NCI-H345 (cell line): ENCODE measurements around the gene HDGFL3.
"Not testable (repeated sequence)": the region's sequence is repeated elsewhere in the genome, so short reads cannot be mapped to it uniquely, and the experiment has no call there.

Experiments used
- DNase-seq: peaks from one replicate; lab custom pipeline; 2025; lab: John Stamatoyannopoulos, UW

The HDGFL3 gene

GRCh38 chr15:83100097-83100646 is 107.5 kb downstream of the HDGFL3 start:
- DNase-seq, result no peak

- DNase-seq, result no peak
Measured at GRCh38 chr15:83099290-83099689, 108.3 kb downstream of the HDGFL3 start.

DNA sequence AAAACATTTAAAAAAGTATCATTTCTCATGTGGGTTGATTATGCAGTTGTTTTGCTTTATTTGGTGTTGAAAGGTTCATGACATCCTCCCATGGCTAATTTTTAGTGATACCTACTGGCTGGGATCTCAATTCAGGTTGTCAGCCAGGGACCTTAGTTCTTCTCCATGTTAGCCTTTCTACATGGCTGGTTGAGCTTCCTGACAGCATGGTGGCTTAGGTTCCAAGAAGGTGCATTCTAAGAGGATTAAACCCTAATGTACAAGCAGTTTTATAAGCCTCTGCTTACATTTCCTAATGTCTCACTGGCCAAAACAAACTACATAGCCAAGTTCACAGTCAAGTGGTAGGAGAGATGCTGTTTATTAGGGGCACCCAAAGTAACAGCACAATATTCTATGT is 109.5 kb downstream of the HDGFL3 start:
- DNase-seq, result no peak

GRCh38 chr15:83094583-83094982 is 113.0 kb downstream of the HDGFL3 start:
- no peak for DNase-seq

GRCh38 chr15:83092309-83092976 is 115.2 kb downstream of the HDGFL3 start:
- no peak for DNase-seq

DNA sequence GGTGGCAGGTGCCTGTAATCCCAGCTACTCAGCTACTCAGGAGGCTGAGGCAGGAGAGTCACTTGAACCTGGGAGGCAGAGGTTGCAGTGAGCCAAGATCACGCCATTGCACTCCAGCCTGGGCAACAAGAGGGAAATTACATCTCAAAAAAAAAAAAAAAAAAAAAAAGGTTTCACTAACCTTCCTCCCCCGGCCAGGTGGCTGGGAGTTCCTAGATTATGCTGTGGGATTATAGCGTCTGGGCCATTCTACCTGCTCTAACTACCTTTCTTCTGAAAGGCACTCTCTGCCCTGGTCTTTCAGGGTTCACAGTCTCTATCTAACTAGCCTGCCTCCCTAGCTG is 115.7 kb downstream of the HDGFL3 start:
- not testable (repeated sequence) for DNase-seq

GRCh38 chr15:83090465-83090864 is 117.2 kb downstream of the HDGFL3 start:
- no peak for DNase-seq

DNA sequence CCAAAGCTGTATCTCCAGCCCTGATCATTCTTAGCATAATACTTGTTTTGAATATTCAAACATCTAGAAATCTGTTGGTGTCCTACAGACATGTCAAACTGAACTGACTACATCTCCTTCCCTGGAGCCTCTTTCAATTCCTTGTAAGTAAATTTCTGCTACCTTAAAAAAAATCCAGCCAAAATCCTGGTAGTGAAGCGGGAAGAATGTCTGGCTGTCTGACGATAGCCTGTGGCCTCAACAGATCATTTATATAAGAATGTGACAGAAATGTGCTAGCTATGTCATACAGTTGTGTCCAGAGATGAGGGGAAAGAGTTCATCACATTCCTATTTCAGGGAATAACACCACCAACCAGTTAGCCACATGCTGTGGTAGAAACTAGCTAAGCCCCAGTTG is 118.7 kb downstream of the HDGFL3 start:
- DNase-seq, result no peak

GRCh38 chr15:83087576-83087975 is 120.0 kb downstream of the HDGFL3 start:
- no peak for DNase-seq

- DNase-seq, result not testable (repeated sequence)
Measured at GRCh38 chr15:83085864-83086552, 121.6 kb downstream of the HDGFL3 start.

GRCh38 chr15:83085461-83085860 is 122.2 kb downstream of the HDGFL3 start:
- DNase-seq, result not testable (repeated sequence)

DNA sequence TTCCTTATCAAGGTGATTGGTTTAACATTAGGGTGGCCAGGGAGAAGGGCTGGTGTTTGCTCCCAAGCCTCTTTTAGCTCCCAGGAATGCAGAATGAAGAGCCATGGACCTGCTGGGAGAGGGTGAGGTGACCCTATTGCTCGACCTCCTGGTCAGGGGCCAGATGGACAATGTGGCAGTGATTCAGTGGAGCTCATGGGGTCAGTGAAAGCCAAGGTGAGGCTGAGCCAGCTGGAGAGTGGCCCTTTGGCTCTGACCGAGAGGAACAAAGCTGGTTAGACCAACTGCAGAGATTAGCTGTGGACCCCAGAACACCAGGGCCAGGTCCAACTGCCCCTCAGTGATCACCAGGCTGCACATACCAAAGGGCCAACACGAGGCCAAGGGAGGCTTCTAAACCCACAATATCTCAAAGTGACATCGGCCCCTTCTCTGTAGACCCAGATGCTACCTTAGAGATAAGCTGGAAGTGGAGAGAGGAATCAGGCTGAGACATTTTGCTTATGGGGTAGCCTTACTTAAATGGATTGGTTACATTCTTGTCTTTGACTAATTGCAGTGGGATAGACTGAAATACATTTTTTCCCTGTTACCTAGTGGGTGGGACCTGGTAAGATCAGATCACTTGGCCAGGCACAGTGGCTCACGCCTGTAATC is 124.8 kb downstream of the HDGFL3 start:
- no peak for DNase-seq

- DNase-seq, result no peak
Measured at GRCh38 chr15:83081256-83082014, 126.2 kb downstream of the HDGFL3 start.

DNA sequence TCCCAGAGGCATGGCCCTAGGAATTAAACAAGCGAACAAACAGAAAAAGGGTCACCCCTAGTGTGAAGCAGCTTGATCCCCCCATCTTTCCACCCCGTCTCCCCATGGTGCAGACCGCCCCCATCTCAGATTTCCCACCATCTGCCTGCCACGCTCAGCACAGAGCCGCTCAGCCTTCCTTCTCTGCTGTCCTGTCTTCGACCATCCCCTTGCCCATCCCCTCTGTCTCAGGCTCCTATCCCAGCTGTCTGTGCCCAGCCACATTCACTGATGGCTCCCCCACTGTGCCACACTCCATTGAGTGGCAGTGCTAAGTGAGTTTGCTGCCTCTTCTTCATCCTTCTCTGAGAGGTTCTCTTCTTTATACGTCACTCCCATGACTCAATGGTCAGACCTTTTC is 128.9 kb downstream of the HDGFL3 start:
- DNase-seq, result no peak
